Bronchial epithelial cell (primary cell): ENCODE data around the gene LRP1B. TPM values are rescaled to one million over a fixed set of nuclear protein-coding genes. Genes with fewer than 3 reads are reported as not detected.
"Not testable (repeated sequence)": the region's sequence is repeated elsewhere in the genome, so short reads cannot be mapped to it uniquely, and the experiment has no call there.

ENCODE experiments used
- DNase-seq: peaks from one replicate; pipeline ENCODE4 v3.0.0-alpha.2; 2010; ENCODE audit warnings: low read depth
- FAIRE-seq: peaks from 2 replicates; lab custom pipeline; 2011; peaks lifted over from hg19 to GRCh38; lab: Jason Lieb, UNC
- H3K27me3 ChIP-seq: 2 replicates; pipeline ENCODE4 v1.5.1; 2011; ENCODE audit warnings: low read length; ENCODE audit not compliant: control insufficient read depth, insufficient read depth
- H3K36me3 ChIP-seq: 2 replicates; pipeline ENCODE4 v1.5.1; 2011; ENCODE audit warnings: low read length; ENCODE audit not compliant: control insufficient read depth, insufficient read depth
- H3K4me3 ChIP-seq: 2 replicates; pipeline ENCODE4 v1.5.1; 2011; ENCODE audit warnings: mild to moderate bottlenecking, low read depth, low read length, control low read depth
- total RNA-seq: library from RNA; depleted of rRNA; stranded (reverse); fragments of >200 nt; gene quantifications from 2 replicates; pipeline ENCODE4 v1.2.1, GENCODE V29; 2014
- TF ChIP-seq, protein P1 (sequence below): IDR thresholded peaks from 2 replicates; pipeline ENCODE4 v1.5.1; 2011; ENCODE audit warnings: mild to moderate bottlenecking, moderate library complexity, low read length, control low read depth, inconsistent platforms; ENCODE audit not compliant: insufficient read depth, severe bottlenecking

LRP1B gene
- total RNA-seq, 1 donor from 2014 or later = under 0.01 TPM

DNA sequence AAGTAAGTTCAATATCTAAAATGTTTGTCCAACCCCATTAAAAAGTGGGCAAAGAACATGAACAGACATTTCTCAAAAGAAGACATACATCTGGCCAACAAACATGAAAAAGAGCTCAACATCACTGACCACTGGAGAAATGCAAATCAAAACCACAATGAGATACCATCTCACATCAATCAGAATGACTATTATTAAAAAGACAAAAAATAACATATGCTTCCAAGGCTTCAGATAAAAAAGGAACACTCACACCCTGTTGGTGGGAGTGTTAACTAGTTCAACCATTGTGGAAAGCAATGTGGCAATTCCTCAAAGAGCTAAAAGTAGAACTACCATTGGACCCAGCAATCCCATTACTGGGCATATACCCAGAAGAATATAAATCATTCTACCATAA, 931.1 kb downstream of the LRP1B start:
- FAIRE-seq (no peak), DNase-seq (no peak)
- Histone ChIP-seq H3K27me3 (no peaks in the 10 kb centered on the region), H3K36me3 (no peaks in the 10 kb centered on the region), H3K4me3 (no peak overlapping the region)
- TF ChIP-seq, protein P1, sequence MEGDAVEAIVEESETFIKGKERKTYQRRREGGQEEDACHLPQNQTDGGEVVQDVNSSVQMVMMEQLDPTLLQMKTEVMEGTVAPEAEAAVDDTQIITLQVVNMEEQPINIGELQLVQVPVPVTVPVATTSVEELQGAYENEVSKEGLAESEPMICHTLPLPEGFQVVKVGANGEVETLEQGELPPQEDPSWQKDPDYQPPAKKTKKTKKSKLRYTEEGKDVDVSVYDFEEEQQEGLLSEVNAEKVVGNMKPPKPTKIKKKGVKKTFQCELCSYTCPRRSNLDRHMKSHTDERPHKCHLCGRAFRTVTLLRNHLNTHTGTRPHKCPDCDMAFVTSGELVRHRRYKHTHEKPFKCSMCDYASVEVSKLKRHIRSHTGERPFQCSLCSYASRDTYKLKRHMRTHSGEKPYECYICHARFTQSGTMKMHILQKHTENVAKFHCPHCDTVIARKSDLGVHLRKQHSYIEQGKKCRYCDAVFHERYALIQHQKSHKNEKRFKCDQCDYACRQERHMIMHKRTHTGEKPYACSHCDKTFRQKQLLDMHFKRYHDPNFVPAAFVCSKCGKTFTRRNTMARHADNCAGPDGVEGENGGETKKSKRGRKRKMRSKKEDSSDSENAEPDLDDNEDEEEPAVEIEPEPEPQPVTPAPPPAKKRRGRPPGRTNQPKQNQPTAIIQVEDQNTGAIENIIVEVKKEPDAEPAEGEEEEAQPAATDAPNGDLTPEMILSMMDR = no peak

- H3K27me3 ChIP-seq = no peaks in the 10 kb centered on the region
- no peaks in the 10 kb centered on the region for H3K36me3 ChIP-seq
- TF ChIP-seq, protein P1 = no peak
- no peak for DNase-seq
- no peak overlapping the region for H3K4me3 ChIP-seq
- FAIRE-seq = no peak
These were observed 935.7 kb downstream of the LRP1B start for GRCh38 chr2:141195087-141195486.

DNA sequence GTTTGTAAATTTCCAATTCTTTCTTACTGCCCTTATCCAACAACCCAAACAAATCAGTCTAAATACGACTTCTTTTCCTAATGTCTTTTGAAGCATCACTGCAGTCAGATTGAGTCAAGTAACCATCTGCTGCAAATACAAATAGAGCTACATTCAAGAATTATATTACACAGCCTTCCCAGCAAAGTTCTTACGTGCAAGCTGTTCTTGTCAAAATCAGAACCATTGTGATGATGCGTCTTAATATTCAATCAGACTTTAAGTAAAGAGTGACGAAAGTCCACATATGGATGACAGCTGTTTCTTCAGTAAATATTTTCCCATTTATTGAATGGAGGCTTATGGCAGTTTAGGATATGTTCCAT, 943.8 kb downstream of the LRP1B start:
- Histone ChIP-seq H3K27me3 (no peaks in the 10 kb centered on the region), H3K36me3 (no peaks in the 10 kb centered on the region), H3K4me3 (no peak overlapping the region)
- TF ChIP-seq, protein P1 = no peak
- no peak for DNase-seq
- no peak for FAIRE-seq

- DNase-seq = no peak
- TF ChIP-seq, protein P1 = no peak
- FAIRE-seq = no peak
- Histone ChIP-seq H3K27me3 (no peaks in the 10 kb centered on the region), H3K36me3 (no peaks in the 10 kb centered on the region), H3K4me3 (no peak overlapping the region)
These were observed 944.3 kb downstream of the LRP1B start for GRCh38 chr2:141186413-141187074.

- FAIRE-seq (no peak), DNase-seq (no peak)
- TF ChIP-seq, protein P1 = no peak
- Histone ChIP-seq H3K4me3 (no peak overlapping the region), H3K36me3 (no peaks in the 10 kb centered on the region), H3K27me3 (no peaks in the 10 kb centered on the region)
These were observed 948.6 kb downstream of the LRP1B start for GRCh38 chr2:141182246-141182645.

GRCh38 chr2:141169117-141169516, 961.7 kb downstream of the LRP1B start:
- FAIRE-seq = not testable (repeated sequence)

More at GRCh38 chr2:141169117-141169516, 961.7 kb downstream of the LRP1B start:
- H3K27me3 ChIP-seq, DNase-seq, H3K36me3 ChIP-seq, H3K4me3 ChIP-seq: not testable (repeated sequence)
